Stimulated activated CD8-positive, alpha-beta memory T cell treated with anti-CD3 and anti-CD28 coated beads, Interleukin-2, amount 100 ng/mL, for 1 hour (primary cell): ENCODE data around the gene CCDC88A.
"Not testable (repeated sequence)": the region's sequence is repeated elsewhere in the genome, so short reads cannot be mapped to it uniquely, and the experiment has no call there.

Source experiments
- DNase-seq, 2 donors: peaks; one replicate each; pipeline ENCODE4 v3.0.0-alpha.2; 2020; ENCODE audit warnings: low read depth in 2 of 2

Gene CCDC88A

DNA sequence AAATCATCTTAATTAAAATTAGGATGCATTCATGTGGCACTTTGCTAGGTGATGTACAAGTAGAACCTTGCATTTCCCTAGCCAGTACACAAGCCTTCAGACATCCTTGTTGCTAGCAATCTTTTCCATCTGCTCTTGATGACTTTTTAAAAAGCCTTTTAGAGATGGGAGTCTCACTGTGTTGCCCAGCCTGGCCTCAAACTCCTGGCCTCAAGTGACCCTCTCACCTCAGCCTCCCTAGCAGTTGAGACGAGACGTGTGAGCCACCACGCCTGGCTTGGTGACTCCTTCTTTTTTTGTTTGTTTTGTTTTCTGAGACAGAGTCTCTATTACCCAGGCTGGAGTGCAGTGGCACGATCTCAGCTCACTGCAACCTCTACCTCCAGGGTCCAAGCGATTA lies 1.7 kb upstream of the CCDC88A start:
- DNase-seq, result no peak

DNA sequence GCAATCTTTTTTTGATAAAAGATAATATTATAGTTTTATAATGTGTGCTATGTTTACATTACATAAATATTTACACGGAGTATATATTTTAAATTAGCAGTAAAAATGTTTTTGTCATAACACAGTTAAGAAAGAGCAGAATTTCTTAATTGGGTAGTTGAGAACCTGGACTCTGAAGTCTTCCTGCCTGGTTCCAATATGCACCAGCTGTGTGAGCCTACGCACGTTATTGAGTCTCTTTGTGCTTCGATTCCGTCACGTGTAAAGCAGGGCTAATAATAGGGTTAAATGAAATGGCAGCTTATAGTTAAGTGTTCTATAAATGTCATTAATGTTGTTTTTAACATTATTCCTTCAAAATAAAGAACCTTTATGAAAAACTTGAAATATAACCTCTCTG lies 1.2 kb upstream of the CCDC88A start:
- DNase-seq, result no peak

DNA sequence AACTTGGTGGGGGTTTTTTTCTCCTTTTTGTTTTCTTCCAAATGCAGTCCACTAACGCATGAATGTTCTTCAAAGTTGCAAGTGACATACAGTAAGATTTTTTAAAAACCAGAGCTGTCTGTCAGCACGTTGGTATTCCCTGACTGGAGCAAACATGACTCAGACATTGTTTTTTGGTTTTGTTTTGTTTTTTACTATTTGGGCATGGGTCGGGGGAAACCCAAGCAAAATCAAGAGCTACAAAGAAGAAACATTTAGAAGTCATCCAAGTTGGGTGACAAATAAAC lies 726 bp upstream of the CCDC88A start:
- DNase-seq, result no peak

DNA sequence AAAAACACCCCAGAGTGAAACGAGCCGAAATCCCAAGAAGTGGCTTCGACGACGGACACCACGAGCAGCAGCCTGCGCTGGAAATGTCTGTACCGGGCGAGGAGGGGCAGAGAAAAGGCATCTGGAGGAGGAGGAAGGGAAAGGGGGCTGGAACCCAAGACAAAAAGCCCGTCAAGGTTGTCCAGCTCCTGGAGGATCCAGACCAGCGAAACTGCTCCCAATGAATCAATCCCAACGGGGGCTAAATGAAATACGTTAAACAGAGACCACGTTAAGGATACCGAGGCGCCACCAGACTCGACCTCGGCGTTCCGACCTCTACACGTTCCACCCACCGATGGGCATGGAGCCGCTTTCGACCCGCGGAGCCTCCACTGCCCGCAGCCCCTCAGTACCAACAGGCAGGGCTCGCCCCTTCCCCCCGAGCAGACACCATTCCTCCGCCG lies 400 bp downstream of the CCDC88A start:
- DNase-seq, result no peak

DNA sequence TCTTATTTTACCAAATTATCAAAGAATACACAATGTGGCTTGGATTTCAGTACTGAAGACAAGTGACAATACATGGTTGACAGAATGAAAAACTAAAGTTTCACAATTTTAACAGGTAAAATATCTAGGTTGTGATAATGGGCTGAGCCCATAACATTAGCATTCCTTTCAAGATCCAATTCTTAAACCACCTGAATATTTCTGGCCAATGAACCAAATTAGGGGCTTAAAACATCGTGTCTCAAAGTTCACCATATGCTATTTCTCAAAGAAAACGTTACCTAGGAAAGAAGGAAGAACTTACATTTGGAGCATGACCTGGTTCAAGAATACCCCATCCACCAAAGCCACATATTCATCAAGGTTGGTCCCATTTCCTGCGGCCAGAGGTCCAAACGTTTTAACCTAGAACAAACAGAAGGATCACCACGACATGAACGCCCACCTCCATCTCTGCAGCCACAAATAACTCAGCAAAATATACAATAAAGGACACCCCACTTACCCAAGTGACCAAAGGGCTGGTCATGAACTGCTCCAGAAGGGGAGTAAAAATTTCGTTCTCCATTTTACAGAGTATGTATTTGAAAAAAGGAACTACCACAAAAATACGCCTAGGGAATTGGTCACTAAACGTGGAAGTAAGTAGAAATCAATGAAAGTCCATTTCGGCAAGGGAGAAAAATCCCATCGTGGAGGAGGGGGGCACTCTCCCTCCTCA lies 984 bp downstream of the CCDC88A start:
- no peak for DNase-seq

DNA sequence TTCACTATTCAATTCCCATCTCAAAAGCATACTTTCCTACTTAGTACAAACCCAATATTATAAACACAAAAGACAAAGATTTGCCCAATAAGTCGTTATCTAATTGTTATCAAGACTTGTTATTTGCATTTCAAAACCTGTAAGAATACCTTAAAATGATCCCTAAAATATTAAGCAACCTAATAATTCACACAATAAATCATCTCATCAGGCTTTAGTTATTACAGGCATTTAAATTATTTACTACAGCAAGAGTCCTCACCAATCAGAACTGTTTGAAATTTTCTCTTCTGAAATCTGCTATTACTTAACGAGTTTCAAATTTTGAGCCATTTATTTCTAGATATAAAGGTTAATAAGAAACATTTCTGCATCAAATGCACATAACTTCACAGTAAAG lies 1.6 kb downstream of the CCDC88A start:
- no peak for DNase-seq

DNA sequence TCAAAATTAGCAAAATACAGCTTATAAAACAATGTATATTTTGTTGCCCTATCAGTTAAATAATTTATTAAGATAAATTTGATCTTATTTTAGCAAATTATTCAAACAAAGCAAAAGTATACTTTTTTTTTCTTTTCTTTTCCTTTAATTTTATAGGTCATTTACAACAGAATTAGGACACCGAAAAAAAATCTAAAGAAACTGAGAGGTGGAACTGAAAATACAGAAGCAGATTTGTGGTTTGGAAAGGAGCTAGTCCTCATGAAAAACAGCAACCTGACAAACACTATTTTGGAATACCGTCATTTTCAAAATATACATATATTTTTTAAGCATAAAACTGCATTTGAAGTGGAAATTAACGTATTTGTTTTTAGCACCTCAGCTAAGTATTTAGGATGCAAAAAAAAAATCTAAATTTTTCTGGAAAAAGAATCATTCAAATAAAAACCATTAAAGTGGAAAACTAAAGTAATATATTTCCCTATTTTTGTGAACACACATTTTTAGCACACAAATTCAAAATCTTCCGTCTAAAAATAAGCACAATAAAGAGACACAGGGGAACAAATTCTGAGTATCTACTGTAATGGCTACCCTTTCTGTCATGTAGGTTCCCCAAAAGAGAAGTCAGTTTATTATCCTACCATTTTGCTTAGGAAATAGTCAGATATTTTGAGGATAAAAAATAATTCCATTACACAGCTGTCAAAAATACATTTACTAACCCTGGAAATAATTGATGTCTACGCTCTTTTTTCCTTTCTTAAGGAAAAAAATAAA lies 2.7 kb downstream of the CCDC88A start:
- DNase-seq, result no peak

DNA sequence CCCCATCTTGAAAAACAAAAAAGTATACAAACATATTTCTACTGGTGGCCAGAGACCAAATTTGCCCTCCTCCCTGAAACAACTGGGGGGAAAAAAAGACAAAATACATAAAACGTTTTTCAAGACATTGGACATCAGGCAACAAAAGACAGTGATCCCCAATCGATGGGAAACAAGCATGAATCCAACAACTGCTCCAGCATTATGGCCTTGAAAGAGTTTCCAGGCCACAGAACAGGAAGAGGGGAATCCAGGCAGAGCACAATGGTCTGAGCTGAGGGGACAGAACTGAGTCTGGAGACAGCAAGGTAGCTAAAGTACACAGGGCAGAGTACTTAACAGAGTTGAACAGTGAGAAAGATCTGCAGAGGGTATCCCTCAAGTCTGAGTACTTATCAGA lies 4.4 kb downstream of the CCDC88A start:
- DNase-seq, result no peak

DNA sequence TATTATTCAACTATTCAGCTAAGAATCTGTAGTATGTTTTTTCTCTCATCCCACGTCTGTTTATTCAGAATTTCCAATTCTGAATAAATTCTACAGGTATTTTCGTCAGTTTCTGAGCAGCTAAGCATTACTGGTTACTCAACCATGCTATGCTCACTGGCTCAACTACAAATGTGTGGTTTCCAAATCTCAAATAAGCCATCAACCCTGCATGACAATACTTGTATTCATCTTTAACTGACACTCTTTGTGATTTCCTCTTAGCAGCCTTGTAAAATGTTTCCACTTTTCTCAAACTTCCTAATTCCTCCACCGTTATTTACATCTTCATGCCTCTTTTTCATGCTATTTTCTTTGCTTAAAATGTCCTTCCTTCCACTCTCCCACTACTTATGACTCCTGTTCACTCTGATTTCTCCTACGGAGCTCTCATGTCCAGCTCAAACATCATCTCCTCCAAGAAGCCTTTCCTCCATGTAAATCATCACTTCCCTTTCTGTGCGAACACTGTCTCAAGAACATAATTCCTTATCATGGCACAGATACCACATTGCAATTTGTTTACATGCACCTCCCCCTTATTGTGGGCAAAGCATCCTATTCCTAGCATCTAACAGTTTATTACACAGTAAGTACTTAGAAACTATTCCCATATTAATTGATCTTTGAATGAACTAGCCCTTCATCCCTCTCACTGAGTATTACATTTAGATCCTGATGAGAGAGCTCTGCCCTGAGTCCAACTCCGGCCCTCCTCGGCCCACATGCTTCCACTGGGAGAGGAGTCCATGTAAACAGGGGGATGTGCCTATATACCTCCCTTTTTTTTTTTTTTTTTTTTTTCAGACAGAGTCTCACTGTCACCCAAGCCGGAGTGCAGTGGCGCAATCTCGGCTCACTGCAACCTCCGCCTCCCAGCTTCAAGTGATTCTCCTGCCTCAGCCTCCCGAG lies 10.5 kb downstream of the CCDC88A start:
- DNase-seq, result no peak

DNA sequence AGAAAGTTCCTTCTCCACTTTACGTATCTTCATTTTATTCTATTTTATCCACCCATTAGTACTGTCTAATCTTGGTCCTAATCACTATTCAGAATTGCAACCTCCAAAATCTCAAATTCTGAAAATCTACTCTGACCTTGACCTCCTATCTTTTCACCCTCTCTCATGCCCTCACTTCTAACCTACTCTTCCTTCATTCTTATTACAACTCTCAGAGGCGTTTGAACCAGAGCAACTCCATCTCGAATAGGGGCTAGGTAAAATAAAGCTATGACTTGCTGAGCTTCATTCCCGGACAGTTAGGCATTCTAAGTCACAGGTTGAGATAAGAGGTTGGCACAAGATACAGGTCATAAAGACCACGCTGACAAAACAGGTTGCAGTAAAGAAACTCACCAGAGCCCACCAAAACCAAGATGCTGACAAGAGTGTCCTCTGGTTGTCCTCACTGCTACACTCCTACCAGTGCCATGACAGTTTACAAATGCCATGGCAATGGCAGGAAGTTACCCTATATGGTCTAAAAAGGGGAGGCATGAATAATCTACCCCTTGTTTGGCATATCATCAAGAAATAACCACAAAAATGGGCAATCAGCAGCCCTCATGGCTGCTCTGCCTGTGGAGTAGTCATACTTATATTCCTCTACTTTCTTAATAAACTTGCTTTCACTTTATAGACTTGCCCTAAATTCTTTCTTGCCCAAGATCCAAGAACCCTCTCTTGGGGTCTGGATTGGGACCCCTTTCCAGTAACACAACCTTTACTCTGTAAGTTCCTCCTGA lies 11.4 kb downstream of the CCDC88A start:
- no peak for DNase-seq

DNA sequence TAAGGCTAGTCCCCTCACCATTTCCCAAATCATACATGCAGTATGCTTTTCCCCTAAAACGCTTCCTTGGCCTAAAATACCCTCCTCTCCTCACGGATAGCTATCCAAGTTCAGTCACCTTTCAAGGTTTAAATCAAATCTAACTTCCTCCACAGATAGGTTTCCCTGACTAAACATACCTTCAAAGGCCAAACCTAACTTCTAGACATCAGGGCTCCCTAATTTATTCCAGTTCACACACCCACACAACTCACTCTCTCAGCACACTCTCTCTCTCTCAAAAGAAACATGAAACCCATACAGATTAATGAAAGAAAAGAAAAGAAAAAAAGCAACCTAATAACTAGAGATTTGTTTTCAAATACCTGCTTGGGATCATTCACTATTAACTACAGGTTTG lies 14.5 kb downstream of the CCDC88A start:
- DNase-seq, result no peak

DNA sequence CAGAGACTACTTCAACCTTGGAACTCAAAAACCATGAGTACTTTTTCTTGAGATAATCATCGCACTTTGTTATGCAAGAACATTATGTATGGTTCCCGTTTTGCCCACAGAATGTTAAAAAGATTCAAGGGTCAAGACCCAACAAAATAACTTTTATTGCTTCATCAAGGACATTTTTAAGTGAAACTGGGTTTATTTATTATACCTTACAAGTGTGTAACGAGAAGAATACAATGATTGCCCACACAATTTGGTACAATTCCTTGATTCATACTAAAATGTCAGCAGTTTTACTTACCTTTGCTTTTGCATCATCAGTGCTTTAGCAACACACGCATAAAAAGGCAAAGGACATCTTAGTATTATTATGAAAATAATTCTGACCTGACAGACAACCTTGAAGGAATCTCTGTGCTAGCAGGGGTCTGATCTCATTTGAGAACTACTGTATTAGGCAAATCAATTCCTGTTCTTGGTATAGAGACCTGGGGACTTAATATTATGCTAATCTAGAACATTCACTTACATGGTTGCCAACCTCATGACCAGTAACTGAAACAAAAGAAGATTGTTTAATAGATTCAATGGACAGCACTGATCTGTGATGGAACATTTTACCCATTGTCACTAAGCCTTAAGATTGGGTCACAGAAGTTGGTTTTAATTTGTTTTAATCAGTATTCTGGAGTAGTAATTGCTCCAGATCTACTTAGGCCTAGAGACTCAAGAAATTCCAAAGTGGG lies 16.2 kb downstream of the CCDC88A start:
- no peak for DNase-seq

DNA sequence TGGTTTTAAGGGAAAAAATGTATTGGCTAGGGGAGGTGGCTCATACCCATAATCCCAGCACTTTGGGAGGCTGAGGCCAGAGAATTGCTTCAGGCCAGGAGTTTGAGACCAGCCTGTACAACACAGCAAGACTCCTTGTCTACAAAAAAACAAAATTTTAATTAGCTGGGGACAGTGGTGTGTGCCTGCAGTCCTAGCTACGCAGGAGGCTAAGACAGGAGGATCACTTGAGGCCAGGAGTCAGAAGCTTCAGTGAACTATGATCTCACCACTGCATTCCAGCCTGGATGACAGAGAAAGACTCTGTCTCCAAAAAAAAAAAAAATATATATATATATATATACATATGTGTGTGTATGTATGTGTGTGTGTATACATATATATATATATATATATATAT lies 18.5 kb downstream of the CCDC88A start:
- DNase-seq, result no peak

DNA sequence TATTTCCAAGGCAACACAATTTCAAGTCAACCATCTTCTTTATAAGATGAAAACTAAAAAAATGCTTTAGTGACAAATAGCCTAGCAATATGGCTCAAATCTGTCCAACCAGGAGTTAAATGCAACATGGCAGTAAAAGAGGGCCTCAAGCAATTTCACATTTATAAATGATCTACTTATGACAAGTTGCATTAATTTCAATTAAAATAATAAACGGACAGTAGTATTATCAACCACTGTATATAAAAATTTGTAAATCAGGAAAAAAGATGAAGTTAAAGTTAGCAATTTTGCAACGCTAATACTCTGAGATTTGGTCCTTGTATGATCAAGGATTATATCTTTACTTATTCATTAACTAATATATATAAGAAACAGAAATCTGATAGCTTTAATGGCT lies 19.3 kb downstream of the CCDC88A start:
- no peak for DNase-seq

DNA sequence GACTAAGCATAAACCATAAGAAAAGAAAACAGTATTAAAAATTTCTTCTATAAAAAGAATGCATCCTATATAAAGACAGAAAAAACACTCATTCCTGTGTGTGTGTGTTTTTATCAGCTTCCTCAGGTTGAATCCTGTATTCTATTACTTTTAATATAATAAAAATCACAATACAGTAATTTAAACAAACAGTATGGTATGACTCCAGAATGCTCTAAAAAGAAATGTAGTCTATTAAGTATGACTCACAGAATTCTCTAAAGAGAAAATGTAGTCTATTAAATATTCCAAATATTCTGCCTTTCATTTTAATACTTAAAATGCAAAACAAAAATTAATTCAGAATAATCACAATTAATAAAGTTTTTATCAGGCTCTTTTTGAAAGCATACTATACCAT lies 19.8 kb downstream of the CCDC88A start:
- no peak for DNase-seq

DNA sequence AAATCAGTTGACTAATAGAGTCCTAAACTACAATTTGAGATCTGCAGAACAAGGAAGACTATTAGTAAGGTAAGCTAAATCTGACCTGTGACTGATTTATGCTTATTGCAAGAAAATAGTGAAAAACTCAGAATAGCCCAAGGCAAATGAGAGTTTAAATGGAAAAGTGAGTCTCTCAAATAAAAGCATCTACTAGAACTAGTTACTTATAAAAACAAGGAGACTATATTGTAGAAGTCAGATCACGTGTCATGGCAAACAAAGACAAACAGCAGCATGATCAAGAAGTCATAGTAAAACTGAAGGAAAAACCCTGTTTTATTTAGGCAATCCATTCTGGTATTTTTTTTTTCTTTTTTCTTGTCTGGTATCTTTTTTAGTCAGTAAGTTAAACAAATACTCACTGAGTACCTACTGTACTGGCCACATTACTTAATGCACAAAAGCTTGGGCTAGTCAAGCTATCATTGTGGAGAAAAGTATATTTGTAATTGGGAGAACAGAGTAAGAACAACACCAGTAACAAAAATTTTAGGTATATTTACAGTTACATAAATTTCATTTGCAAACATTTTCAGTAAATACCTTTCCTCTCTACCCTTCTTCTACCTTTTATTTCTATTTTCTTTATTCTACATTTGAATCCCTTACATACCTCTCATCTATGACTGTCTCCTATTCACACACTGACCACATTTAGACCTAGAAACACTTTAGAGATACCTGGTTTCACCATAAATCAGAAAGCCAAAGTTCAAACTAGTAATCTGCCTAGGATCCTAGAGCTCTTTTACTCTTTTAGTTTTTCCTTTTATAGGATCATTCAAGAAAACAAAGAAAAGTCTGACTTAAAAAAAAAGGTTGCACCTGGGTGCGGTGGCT lies 23.7 kb downstream of the CCDC88A start:
- DNase-seq, result no peak

DNA sequence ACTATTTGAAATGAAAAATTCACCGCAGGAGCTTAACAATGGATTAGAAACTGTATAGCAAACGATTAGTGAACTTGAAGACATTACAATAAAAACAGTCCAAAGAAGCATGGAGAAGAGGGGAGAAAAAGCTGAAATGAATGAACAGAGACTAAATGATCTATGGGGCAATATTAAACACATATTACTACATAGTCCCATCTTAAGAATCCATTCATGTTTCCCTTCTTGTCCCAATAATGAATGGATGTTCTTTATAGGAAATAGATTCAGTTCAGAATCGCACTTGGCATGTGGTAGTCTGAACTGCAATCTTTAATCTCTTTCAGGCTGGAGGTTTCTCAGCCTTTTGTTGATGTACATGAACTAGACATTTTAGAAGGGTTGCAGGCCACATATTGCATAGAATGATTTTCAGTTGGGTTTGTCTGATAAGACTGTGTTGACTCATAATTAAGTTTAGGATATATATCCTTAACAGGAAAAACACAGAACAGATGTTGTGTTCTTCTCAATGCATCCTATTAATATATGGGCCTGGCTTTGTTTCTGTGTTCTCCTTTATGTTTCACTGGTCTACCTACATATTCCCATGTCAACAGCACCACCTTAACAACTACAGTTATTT lies 27.9 kb downstream of the CCDC88A start:
- no peak for DNase-seq

DNA sequence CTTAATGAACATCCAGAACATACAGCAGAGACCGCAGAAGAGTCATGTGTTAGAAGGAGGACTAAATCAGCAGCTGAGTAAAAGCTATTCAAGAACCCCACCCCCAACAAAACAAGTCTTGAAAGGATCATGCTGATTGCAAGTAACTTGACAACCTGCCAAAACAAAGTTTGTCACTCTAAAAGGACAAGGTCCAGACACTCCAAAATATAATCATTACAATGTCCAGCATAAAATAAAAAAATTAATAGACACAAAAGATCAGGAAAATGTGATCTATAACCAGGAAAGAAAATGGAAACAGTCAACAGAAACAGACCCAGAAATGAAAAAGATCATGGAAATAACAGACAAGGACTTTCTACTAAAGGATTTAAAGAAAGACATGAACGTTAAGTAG lies 28.5 kb downstream of the CCDC88A start:
- DNase-seq, result no peak

DNA sequence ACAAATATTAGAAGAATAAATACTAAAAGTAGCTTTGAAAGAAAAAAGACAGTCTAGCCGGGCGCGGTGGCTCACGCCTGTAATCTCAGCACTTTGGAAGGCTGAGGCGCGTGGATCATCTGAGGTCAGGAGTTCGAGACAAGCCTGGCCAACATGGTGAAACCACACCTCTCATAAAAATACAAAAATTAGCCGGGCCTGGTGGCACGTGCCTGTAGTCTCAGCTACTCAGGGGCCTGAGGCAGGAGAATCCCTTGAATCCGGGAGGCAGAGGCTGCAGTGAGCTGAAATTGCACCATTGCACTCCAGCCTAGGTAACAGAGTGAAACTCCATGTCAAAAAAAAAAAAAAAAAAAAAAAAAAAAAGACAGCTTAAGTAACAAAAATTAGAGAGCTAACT lies 34.1 kb downstream of the CCDC88A start:
- not testable (repeated sequence) for DNase-seq

DNA sequence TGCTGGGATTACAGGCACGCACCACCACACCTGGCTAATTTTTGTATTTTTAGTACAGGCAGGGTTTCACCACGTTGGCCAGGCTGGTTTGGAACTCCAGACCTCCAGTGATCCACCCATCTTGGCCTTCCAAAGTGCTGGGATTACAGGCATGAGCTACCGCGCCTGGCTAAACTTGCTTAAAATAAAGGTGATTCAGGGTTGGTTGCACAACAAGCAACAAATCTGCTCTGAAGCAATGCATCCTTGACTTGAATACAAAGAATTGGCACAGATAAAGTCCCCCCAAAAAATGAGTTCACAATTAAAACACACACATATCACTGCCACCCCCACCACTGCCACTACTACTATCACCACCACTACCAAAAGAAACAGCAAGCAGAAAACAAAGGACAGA lies 34.9 kb downstream of the CCDC88A start:
- DNase-seq, result no peak
